Keratinocyte (primary cell): ENCODE data around the gene ATP2A3. TPM values are rescaled to one million over a fixed set of nuclear protein-coding genes. Genes with fewer than 3 reads are reported as not detected.

ENCODE experiments used
- DNase-seq: peaks from one replicate; pipeline ENCODE4 v3.0.0-alpha.2; 2011; ENCODE audit warnings: low read depth, missing footprints, low spot score
- FAIRE-seq: peaks from 2 replicates; lab custom pipeline; 2011; peaks lifted over from hg19 to GRCh38; lab: Jason Lieb, UNC
- H2AFZ ChIP-seq: 2 replicates; pipeline ENCODE4 v1.6.0; 2012; ENCODE audit warnings: low read length, control low read depth, inconsistent platforms; ENCODE audit not compliant: control insufficient read depth
- H3K27ac ChIP-seq: 2 replicates; pipeline ENCODE4 v1.5.1; 2011; ENCODE audit warnings: low read length; ENCODE audit not compliant: control insufficient read depth, insufficient read depth
- H3K27me3 ChIP-seq: 3 replicates; pipeline ENCODE4 v1.6.0; 2011; ENCODE audit warnings: low read length; ENCODE audit not compliant: control insufficient read depth, insufficient read depth; ENCODE audit errors: extremely low read depth
- H3K36me3 ChIP-seq, 2 experiments: 2 replicates in 1 of 2; 3 replicates in 1 of 2; pipeline ENCODE4 v1.5.1; 2011; ENCODE audit warnings: low read length in 2 of 2, mild to moderate bottlenecking in 1 of 2; ENCODE audit not compliant: control insufficient read depth in 2 of 2, insufficient read depth in 2 of 2; ENCODE audit errors: extremely low read depth in 1 of 2
- H3K4me1 ChIP-seq: 3 replicates; pipeline ENCODE4 v1.5.1; 2011; ENCODE audit warnings: low read length; ENCODE audit not compliant: control insufficient read depth, insufficient read depth; ENCODE audit errors: extremely low read depth
- H3K4me2 ChIP-seq: 3 replicates; pipeline ENCODE4 v1.6.0; 2011; ENCODE audit warnings: low read depth, low read length; ENCODE audit not compliant: control insufficient read depth, insufficient read depth; ENCODE audit errors: extremely low read depth
- H3K4me3 ChIP-seq, 3 experiments: fragments of 200-600 bp in 1 of 3; sonication (generic) in 1 of 3; 2 replicates in 2 of 3; 3 replicates in 1 of 3; pipeline ENCODE4 v1.5.1; 2011 to 2016; ENCODE audit warnings: low read length in 3 of 3, mild to moderate bottlenecking in 3 of 3, control low read depth in 2 of 3, inconsistent platforms in 1 of 3, low read depth in 1 of 3, mixed read lengths in 1 of 3, mixed run types in 1 of 3, moderate library complexity in 1 of 3; ENCODE audit not compliant: control insufficient read depth in 2 of 3, insufficient read depth in 2 of 3; ENCODE audit errors: extremely low read depth in 1 of 3
- H3K79me2 ChIP-seq: 2 replicates; pipeline ENCODE4 v1.6.0; 2012; ENCODE audit warnings: low read length; ENCODE audit not compliant: control insufficient read depth, insufficient read depth
- H3K9ac ChIP-seq: 3 replicates; pipeline ENCODE4 v1.6.0; 2011; ENCODE audit warnings: low read length; ENCODE audit not compliant: control insufficient read depth, insufficient read depth; ENCODE audit errors: extremely low read depth
- H3K9me1 ChIP-seq: 3 replicates; pipeline ENCODE4 v1.6.0; 2011; ENCODE audit warnings: low read length; ENCODE audit not compliant: control insufficient read depth, insufficient read depth; ENCODE audit errors: extremely low read depth
- H3K9me3 ChIP-seq: 2 replicates; pipeline ENCODE4 v1.5.1; 2012; ENCODE audit warnings: low read depth, low read length; ENCODE audit not compliant: control insufficient read depth
- H4K20me1 ChIP-seq: 3 replicates; pipeline ENCODE4 v1.6.0; 2011; ENCODE audit warnings: low read length; ENCODE audit not compliant: control insufficient read depth, insufficient read depth; ENCODE audit errors: extremely low read depth
- CTCF ChIP-seq, 3 experiments: IDR thresholded peaks in 1 of 3; conservative IDR thresholded peaks in 1 of 3; optimal IDR thresholded peaks in 1 of 3; 2 replicates in 2 of 3; 3 replicates in 1 of 3; pipeline versions ENCODE3 to v1.5.1; 2011; ENCODE audit warnings: low read length in 3 of 3, mild to moderate bottlenecking in 3 of 3, moderate library complexity in 2 of 3, control low read depth in 1 of 3, inconsistent platforms in 1 of 3; ENCODE audit not compliant: insufficient read depth in 2 of 3; ENCODE audit errors: extremely low read depth in 1 of 3
- EZH2 ChIP-seq: IDR thresholded peaks from one replicate; pipeline ENCODE4 v1.6.1; 2012; ENCODE audit warnings: inconsistent platforms, mild to moderate bottlenecking, low read length, moderate library complexity
- dilution Hi-C: fragments of 300-500 bp; cut with MboI; formaldehyde crosslinking; loops from one replicate; pipeline ENCODE4 v1.7.0; 2020; ENCODE audit warnings: low sequenced_read_pairs; ENCODE audit not compliant: extremely low pct_ligation_motif_present
- polyA minus RNA-seq, 3 experiments: library from RNA; depleted of rRNA, polyadenylated mRNA; stranded (reverse); fragments of >200 nt; gene quantifications; 1 replicate in 1 of 3; 2 replicates in 1 of 3; 3 replicates in 1 of 3; pipeline ENCODE4 v1.2.3, GENCODE V29; 2011
- polyA plus RNA-seq, 5 experiments: library from polyadenylated mRNA; depleted of rRNA in 3 of 5; stranded (reverse) in 3 of 5; stranded (forward) in 1 of 5; unstranded in 1 of 5; fragments of >200 nt; gene quantifications; 1 replicate in 1 of 5; 2 replicates in 3 of 5; 3 replicates in 1 of 5; pipeline versions ENCODE4 v1.2.1 to v1.2.3, GENCODE V29; 2011 to 2012; ENCODE audit warnings: missing spikeins in 2 of 5, low read depth in 1 of 5, low replicate concordance in 1 of 5

Gene ATP2A3
- polyA plus RNA-seq (0.13 to 0.46 TPM (median 0.21 TPM) in 3 replicates), polyA minus RNA-seq (0.06 to 0.63 TPM (median 0.16 TPM) in 3 replicates)
- not detected for polyA plus RNA-seq (2011; ENCODE audit: low read depth)
- polyA plus RNA-seq (2011; cell fraction: cytosol; rRNA removed), result 0.13 and 0.19 TPM in 2 replicates
- 0.43 and 0.53 TPM in 2 replicates for polyA plus RNA-seq (2011; cell fraction: nucleus; rRNA removed)
- polyA plus RNA-seq (2012; ENCODE audit: low replicate concordance), result 0.10 and 0.38 TPM in 2 replicates
- polyA minus RNA-seq (2011; cell fraction: cytosol; rRNA and poly(A)+ RNA removed), result 0.38 TPM
- polyA minus RNA-seq (2011; cell fraction: nucleus; rRNA and poly(A)+ RNA removed), result 0.21 and 0.23 TPM in 2 replicates

DNA sequence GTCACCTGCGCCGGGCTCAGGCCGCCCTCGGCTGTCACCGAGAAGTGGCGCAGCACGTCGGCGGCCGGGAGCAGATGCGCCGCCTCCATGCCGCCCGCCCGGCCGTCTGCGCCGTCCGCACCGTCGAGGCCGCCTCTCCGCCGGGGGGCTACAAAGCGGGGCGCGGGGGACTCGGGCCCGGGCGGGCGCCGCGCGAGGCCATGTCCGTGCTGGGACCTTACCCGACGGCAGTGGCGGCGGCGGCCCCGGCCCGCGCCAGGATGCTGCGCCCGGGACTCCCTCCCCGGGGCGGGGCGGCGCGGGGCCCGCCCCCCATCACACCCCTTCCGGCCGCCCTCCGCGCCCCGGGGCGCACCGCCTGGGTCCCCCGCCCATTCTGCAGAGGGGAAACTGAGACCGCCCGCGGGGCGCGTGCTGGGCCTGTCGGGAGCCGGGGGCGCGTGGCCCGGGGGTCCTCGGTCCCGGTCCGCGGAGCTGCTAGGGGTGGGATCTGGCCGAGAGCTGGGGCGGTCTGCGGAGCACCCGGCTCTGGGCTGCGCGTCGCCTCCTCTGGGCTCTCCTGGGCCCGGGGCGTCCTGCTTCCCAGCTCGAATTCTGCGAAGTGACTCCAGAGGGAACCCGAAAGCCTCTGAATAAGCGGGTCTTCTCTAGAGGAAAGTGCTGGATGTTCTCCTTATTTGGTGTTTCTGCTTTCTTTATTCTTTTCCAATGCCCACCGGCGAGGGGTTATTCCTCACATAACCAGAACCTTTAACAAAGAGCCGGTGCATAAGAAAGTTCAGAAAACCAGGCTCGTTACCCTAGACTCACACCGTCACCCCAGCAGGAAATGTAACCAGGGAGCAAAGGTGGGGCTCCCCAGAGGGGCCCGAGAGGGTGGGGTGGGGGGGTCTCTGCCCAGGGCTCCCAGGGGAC, at the start of gene ATP2A3:
ATP2A3 (minus strand) TSS at position 235 of the 915 bp plus-strand sequence; CDS start at position 89, 146 bp downstream.
- Histone ChIP-seq H4K20me1 (no peaks in the 10 kb centered on the region), H3K27me3 (peaks cover 31% of the 10 kb centered on the region), H3K4me2 (peak within 1 kb of the TSS; percentile 90), H2AFZ (peak within 1 kb of the TSS; percentile 93), H3K4me1 (peaks cover 10% of the 10 kb centered on the region), H3K4me3 (peak within 1 kb of the TSS; percentile 30 to 69 (median 69)), H3K9me1 (no peaks in the 10 kb centered on the region), H3K27ac (no peak within 1 kb of the TSS), H3K9me3 (no peaks in the 10 kb centered on the region), H3K9ac (no peak within 1 kb of the TSS), H3K79me2 (no peaks in the 10 kb centered on the region), H3K36me3 (no peaks in the 10 kb centered on the region)
- FAIRE-seq, result no peak
- TF ChIP-seq CTCF (optimal IDR thresholded peaks at IDR 0.05 in 1 of 3, IDR thresholded peaks at IDR 0.05 in 1 of 3, conservative IDR thresholded peaks at IDR 0.05 in 1 of 3; ENCODE audit: extremely low read depth in 1 of 3, insufficient read depth in 2 of 3, low read length in 3 of 3), result no peak
- TF ChIP-seq EZH2, result peak; percentile 71
- dilution Hi-C loops, result no loop called here
- no peak for DNase-seq

- no peak overlapping the region for H3K4me3 ChIP-seq
- H3K79me2 ChIP-seq, result no peaks in the 10 kb centered on the region
- H3K27ac ChIP-seq, result no peak overlapping the region
- no peaks in the 10 kb centered on the region for H4K20me1 ChIP-seq
- TF ChIP-seq CTCF (optimal IDR thresholded peaks at IDR 0.05 in 1 of 3, IDR thresholded peaks at IDR 0.05 in 1 of 3, conservative IDR thresholded peaks at IDR 0.05 in 1 of 3; ENCODE audit: extremely low read depth in 1 of 3, insufficient read depth in 2 of 3, low read length in 3 of 3), result no peak
- no peak for TF ChIP-seq EZH2
- no peaks in the 10 kb centered on the region for H3K4me1 ChIP-seq
- no peak for DNase-seq
- H3K4me2 ChIP-seq, result no peak overlapping the region
- H3K27me3 ChIP-seq, result no peaks in the 10 kb centered on the region
- dilution Hi-C loops, result no loop called here
- H2AFZ ChIP-seq, result no peak overlapping the region
- H3K9ac ChIP-seq, result no peak overlapping the region
- peaks cover 33 to 40% of the 10 kb centered on the region in 2 experiments for H3K36me3 ChIP-seq
- H3K9me3 ChIP-seq, result no peaks in the 10 kb centered on the region
- no peaks in the 10 kb centered on the region for H3K9me1 ChIP-seq
- no peak for FAIRE-seq
These were observed 46.5 kb upstream of the ATP2A3 start for GRCh38 chr17:4010754-4011153.
